BLaER1 treated with 17β-estradiol and CSF1 and Interleukin-3, amounts not matched to agents 10 nM and 100 nM (cell line): ENCODE measurements around the gene ANGPT4.

ENCODE experiments used
- H3K27ac ChIP-seq, 11 experiments: shearing (Covaris generic); formaldehyde crosslinking; 2 replicates each; pipeline ENCODE4 v1.8.1; 2022
- H3K27me3 ChIP-seq, 11 experiments: shearing (Covaris generic); formaldehyde crosslinking; 2 replicates each; pipeline ENCODE4 v1.8.1; 2022
- H3K36me3 ChIP-seq, 11 experiments: shearing (Covaris generic); formaldehyde crosslinking; 2 replicates each; pipeline ENCODE4 v1.8.1; 2022
- H3K4me1 ChIP-seq, 10 experiments: shearing (Covaris generic); formaldehyde crosslinking; 2 replicates each; pipeline ENCODE4 v1.8.1; 2022
- H3K4me2 ChIP-seq, 11 experiments: shearing (Covaris generic); formaldehyde crosslinking; 2 replicates each; pipeline ENCODE4 v1.8.1; 2022
- H3K4me3 ChIP-seq, 10 experiments: shearing (Covaris generic); formaldehyde crosslinking; 2 replicates each; pipeline ENCODE4 v1.8.1; 2022
- H3K9ac ChIP-seq, 11 experiments: shearing (Covaris generic); formaldehyde crosslinking; 2 replicates each; pipeline ENCODE4 v1.8.1; 2022
- H3K9me3 ChIP-seq, 11 experiments: shearing (Covaris generic); formaldehyde crosslinking; replicated peaks in 1 of 11; 2 replicates each; pipeline ENCODE4 v1.8.1; 2022
- H4K20me1 ChIP-seq, 11 experiments: shearing (Covaris generic); formaldehyde crosslinking; 2 replicates each; pipeline ENCODE4 v1.8.1; 2022
- Cebpa-rat ChIP-seq, 11 experiments: shearing (Covaris generic); IDR thresholded peaks; 2 replicates each; pipeline ENCODE4 v1.8.1; 2022

Gene ANGPT4

GRCh38 chr20:835608-836045, 80.5 kb downstream of the ANGPT4 start:
- Histone ChIP-seq H3K27me3 (no peaks in the 10 kb centered on the region), H3K4me3 (peak overlapping the region in 7 of 10 experiments; percentile 17 to 91 (median 76); a peak in 11 of 20 replicates), H3K4me2 (peak overlapping the region; percentile 86 to 99 (median 98)), H3K9me3 (peaks cover 0 to 11% (median 7%) of the 10 kb centered on the region in 11 experiments; a peak in 13 of 22 replicates), H4K20me1 (peaks cover 3 to 35% (median 12%) of the 10 kb centered on the region in 11 experiments; a peak in 15 of 22 replicates), H3K27ac (peak overlapping the region in 9 of 11 experiments; percentile 18 to 99 (median 77); a peak in 16 of 22 replicates), H3K36me3 (peaks cover 0 to 20% (median 0%) of the 10 kb centered on the region in 11 experiments; a peak in 7 of 22 replicates), H3K4me1 (peaks cover 50 to 67% (median 64%) of the 10 kb centered on the region in 10 experiments), H3K9ac (peak overlapping the region in 10 of 11 experiments; percentile 8 to 100 (median 54); a peak in 13 of 22 replicates)
- TF ChIP-seq Cebpa-rat (IDR thresholded peaks at IDR 0.05), result no peak

- Histone ChIP-seq H3K9me3 (peaks cover 0 to 11% (median 7%) of the 10 kb centered on the region in 11 experiments; a peak in 13 of 22 replicates), H3K36me3 (peaks cover 0 to 9% (median 0%) of the 10 kb centered on the region in 11 experiments; a peak in 4 of 22 replicates), H4K20me1 (peaks cover 0 to 21% (median 7%) of the 10 kb centered on the region in 11 experiments; a peak in 5 of 22 replicates), H3K4me1 (peaks cover 45 to 78% (median 70%) of the 10 kb centered on the region in 10 experiments), H3K9ac (peak overlapping the region; percentile 84 to 100 (median 92)), H3K4me2 (peak overlapping the region; percentile 86 to 99 (median 98)), H3K27ac (peak overlapping the region; percentile 83 to 100 (median 94)), H3K4me3 (peak overlapping the region; percentile 68 to 91 (median 78)), H3K27me3 (no peaks in the 10 kb centered on the region)
- TF ChIP-seq Cebpa-rat (IDR thresholded peaks at IDR 0.05), result no peak
Observed at GRCh38 chr20:834151-834746, 81.9 kb downstream of the ANGPT4 start.

GRCh38 chr20:833450-834150, 82.5 kb downstream of the ANGPT4 start, which contains the start of gene FAM110A:
Gene FAM110A (plus strand): TSS chr20:833715. CDS start chr20:844805, 11,090 bp downstream.
- Histone ChIP-seq H4K20me1 (peaks cover 0 to 15% (median under 1%) of the 10 kb centered on the region in 11 experiments; a peak in 5 of 22 replicates), H3K27ac (peak within 1 kb of the TSS; percentile 83 to 100 (median 94)), H3K36me3 (peaks cover 0 to 4% (median 0%) of the 10 kb centered on the region in 11 experiments; a peak in 2 of 22 replicates), H3K4me2 (peak within 1 kb of the TSS; percentile 86 to 99 (median 98)), H3K4me3 (peak within 1 kb of the TSS; percentile 68 to 91 (median 78)), H3K9me3 (peaks cover 0 to 10% (median 7%) of the 10 kb centered on the region in 11 experiments; a peak in 13 of 22 replicates), H3K27me3 (no peaks in the 10 kb centered on the region), H3K4me1 (peaks cover 45 to 85% (median 66%) of the 10 kb centered on the region in 10 experiments), H3K9ac (peak within 1 kb of the TSS; percentile 84 to 100 (median 92))
- no peak for TF ChIP-seq Cebpa-rat (IDR thresholded peaks at IDR 0.05)

GRCh38 chr20:833121-833449, 83.0 kb downstream of the ANGPT4 start:
- Histone ChIP-seq H3K4me2 (peak overlapping the region; percentile 67 to 99 (median 97)), H3K9me3 (peaks cover 0 to 7% (median 3%) of the 10 kb centered on the region in 11 experiments; a peak in 13 of 22 replicates), H3K4me1 (peaks cover 43 to 80% (median 61%) of the 10 kb centered on the region in 10 experiments), H3K27ac (peak overlapping the region in 10 of 11 experiments; percentile 83 to 100 (median 94); a peak in 21 of 22 replicates), H4K20me1 (peaks cover 0 to 11% (median 0%) of the 10 kb centered on the region in 11 experiments; a peak in 5 of 22 replicates), H3K9ac (peak overlapping the region in 10 of 11 experiments; percentile 84 to 100 (median 90); a peak in 18 of 22 replicates), H3K27me3 (no peaks in the 10 kb centered on the region), H3K4me3 (peak overlapping the region in 9 of 10 experiments; percentile 68 to 91 (median 80); a peak in 16 of 20 replicates), H3K36me3 (no peaks in the 10 kb centered on the region)
- TF ChIP-seq Cebpa-rat (IDR thresholded peaks at IDR 0.05), result no peak

GRCh38 chr20:831956-832355, 84.2 kb downstream of the ANGPT4 start:
- H3K9ac ChIP-seq, result no peak overlapping the region
- H3K27me3 ChIP-seq, result no peaks in the 10 kb centered on the region
- peaks cover 35 to 74% (median 52%) of the 10 kb centered on the region in 10 experiments for H3K4me1 ChIP-seq
- no peak for TF ChIP-seq Cebpa-rat (IDR thresholded peaks at IDR 0.05)
- H3K27ac ChIP-seq, result peak overlapping the region in 3 of 11 experiments; percentile 92 to 99 (median 98); a peak in 3 of 22 replicates
- no peaks in the 10 kb centered on the region for H3K36me3 ChIP-seq
- H4K20me1 ChIP-seq, result peaks cover 0 to 7% (median 0%) of the 10 kb centered on the region in 11 experiments; a peak in 5 of 22 replicates
- H3K4me2 ChIP-seq, result peak overlapping the region in 3 of 11 experiments; percentile 67 to 94 (median 86); a peak in 2 of 22 replicates
- H3K9me3 ChIP-seq, result peaks cover 0 to 6% (median 3%) of the 10 kb centered on the region in 11 experiments; a peak in 15 of 22 replicates
- no peak overlapping the region for H3K4me3 ChIP-seq

GRCh38 chr20:831251-831650, 84.9 kb downstream of the ANGPT4 start:
- no peak overlapping the region for H3K4me3 ChIP-seq
- peak overlapping the region in 1 of 11 experiments; percentile 52; a peak in 1 of 22 replicates for H3K27ac ChIP-seq
- peaks cover 0 to 7% (median 0%) of the 10 kb centered on the region in 11 experiments; a peak in 1 of 22 replicates for H4K20me1 ChIP-seq
- H3K9ac ChIP-seq, result no peak overlapping the region
- no peak for TF ChIP-seq Cebpa-rat (IDR thresholded peaks at IDR 0.05)
- peak overlapping the region in 1 of 11 experiments; percentile 10; a peak in 1 of 22 replicates for H3K4me2 ChIP-seq
- H3K36me3 ChIP-seq, result no peaks in the 10 kb centered on the region
- H3K27me3 ChIP-seq, result no peaks in the 10 kb centered on the region
- peaks cover 39 to 77% (median 53%) of the 10 kb centered on the region in 10 experiments for H3K4me1 ChIP-seq
- peaks cover 5 to 13% (median 10%) of the 10 kb centered on the region in 11 experiments; a peak in 17 of 22 replicates for H3K9me3 ChIP-seq

GRCh38 chr20:830011-830521, 86.1 kb downstream of the ANGPT4 start:
- Histone ChIP-seq H3K4me3 (no peak overlapping the region), H3K9ac (no peak overlapping the region; a peak in 2 of 22 replicates), H3K36me3 (no peaks in the 10 kb centered on the region), H3K27me3 (no peaks in the 10 kb centered on the region), H3K9me3 (peaks cover 5 to 19% (median 14%) of the 10 kb centered on the region in 11 experiments; a peak in 17 of 22 replicates), H3K4me2 (peak overlapping the region in 3 of 11 experiments; percentile 49 to 79 (median 57); a peak in 6 of 22 replicates), H3K4me1 (peaks cover 41 to 79% (median 55%) of the 10 kb centered on the region in 10 experiments), H4K20me1 (0 out of 22 replicates have a peak, but pooled peaks cover 0 to under 1% (median 0%) of the 10 kb centered on the region in 11 experiments), H3K27ac (peak overlapping the region in 4 of 11 experiments; percentile 17 to 60 (median 54); a peak in 6 of 22 replicates)
- TF ChIP-seq Cebpa-rat (IDR thresholded peaks at IDR 0.05), result no peak

- Histone ChIP-seq H3K27ac (peak overlapping the region in 4 of 11 experiments; percentile 17 to 60 (median 54); a peak in 7 of 22 replicates), H4K20me1 (no peaks in the 10 kb centered on the region), H3K27me3 (no peaks in the 10 kb centered on the region), H3K9me3 (peaks cover 5 to 19% (median 14%) of the 10 kb centered on the region in 11 experiments; a peak in 17 of 22 replicates), H3K36me3 (no peaks in the 10 kb centered on the region), H3K4me2 (peak overlapping the region in 5 of 11 experiments; percentile 15 to 79 (median 49); a peak in 6 of 22 replicates), H3K4me1 (peaks cover 41 to 79% (median 55%) of the 10 kb centered on the region in 10 experiments), H3K4me3 (no peak overlapping the region), H3K9ac (no peak overlapping the region; a peak in 1 of 22 replicates)
- no peak for TF ChIP-seq Cebpa-rat (IDR thresholded peaks at IDR 0.05)
Observed at GRCh38 chr20:829551-829950, 86.6 kb downstream of the ANGPT4 start.
